ENCODE results near the gene RICTOR.
"Not testable (repeated sequence)": the region's sequence is repeated elsewhere in the genome, so short reads cannot be mapped to it uniquely, and the experiment has no call there.

Gene RICTOR

GRCh38 chr5:38997591-38997990 is 76.6 kb downstream of the RICTOR start:
- no peaks in the 10 kb centered on the region for H3K9me3 ChIP-seq (ENCODE audit: control insufficient read depth, low read length)
- no peak overlapping the region for H3K4me3 ChIP-seq (ENCODE audit: low read depth, low read length)
- TF ChIP-seq CTCF (IDR thresholded peaks at IDR 0.05) = no peak
- no peaks in the 10 kb centered on the region for H3K36me3 ChIP-seq (ENCODE audit: control insufficient read depth, insufficient read depth, low read length)
- no peaks in the 10 kb centered on the region for H3K27me3 ChIP-seq (ENCODE audit: control insufficient read depth, insufficient read depth, low read length)
- no peak overlapping the region for H2AFZ ChIP-seq
- H3K79me2 ChIP-seq = no peaks in the 10 kb centered on the region
- H3K27ac ChIP-seq = no peak overlapping the region
- no peak overlapping the region for H3K4me2 ChIP-seq (ENCODE audit: low read length)
- H3K4me1 ChIP-seq = no peaks in the 10 kb centered on the region
- no peak overlapping the region for H3K9ac ChIP-seq

- no peaks in the 10 kb centered on the region for H3K9me3 ChIP-seq (ENCODE audit: control insufficient read depth, low read length)
- no peak overlapping the region for H3K4me2 ChIP-seq (ENCODE audit: low read length)
- H3K36me3 ChIP-seq (ENCODE audit: control insufficient read depth, insufficient read depth, low read length) = no peaks in the 10 kb centered on the region
- no peak for TF ChIP-seq CTCF (IDR thresholded peaks at IDR 0.05)
- no peak overlapping the region for H3K9ac ChIP-seq
- H2AFZ ChIP-seq = no peak overlapping the region
- no peak overlapping the region for H3K4me3 ChIP-seq (ENCODE audit: low read depth, low read length)
- H3K79me2 ChIP-seq = no peaks in the 10 kb centered on the region
- H3K27ac ChIP-seq = no peak overlapping the region
- no peaks in the 10 kb centered on the region for H3K27me3 ChIP-seq (ENCODE audit: control insufficient read depth, insufficient read depth, low read length)
- H3K4me1 ChIP-seq = no peaks in the 10 kb centered on the region
Measured at GRCh38 chr5:38996123-38996522, 78.1 kb downstream of the RICTOR start.

GRCh38 chr5:38994324-38994927 is 79.8 kb downstream of the RICTOR start:
- no peak overlapping the region for H3K27ac ChIP-seq
- peaks cover 3% of the 10 kb centered on the region for H3K79me2 ChIP-seq
- H3K4me2 ChIP-seq (ENCODE audit: low read length) = no peak overlapping the region
- H3K9ac ChIP-seq = no peak overlapping the region
- no peak overlapping the region for H3K4me3 ChIP-seq (ENCODE audit: low read depth, low read length)
- no peak overlapping the region for H2AFZ ChIP-seq
- H3K27me3 ChIP-seq (ENCODE audit: control insufficient read depth, insufficient read depth, low read length) = no peaks in the 10 kb centered on the region
- H3K9me3 ChIP-seq (ENCODE audit: control insufficient read depth, low read length) = no peaks in the 10 kb centered on the region
- no peaks in the 10 kb centered on the region for H3K36me3 ChIP-seq (ENCODE audit: control insufficient read depth, insufficient read depth, low read length)
- TF ChIP-seq CTCF (IDR thresholded peaks at IDR 0.05) = peak; percentile 40
- H3K4me1 ChIP-seq = no peaks in the 10 kb centered on the region

- H3K27ac ChIP-seq; H3K4me2 ChIP-seq (ENCODE audit: low read length); H3K27me3 ChIP-seq (ENCODE audit: control insufficient read depth, insufficient read depth, low read length); H3K4me3 ChIP-seq (ENCODE audit: low read depth, low read length); H3K4me1 ChIP-seq; H2AFZ ChIP-seq; H3K9ac ChIP-seq; H3K36me3 ChIP-seq (ENCODE audit: control insufficient read depth, insufficient read depth, low read length); H3K79me2 ChIP-seq; H3K9me3 ChIP-seq (ENCODE audit: control insufficient read depth, low read length): not testable (repeated sequence)
Measured at GRCh38 chr5:38989974-38990719, 84.1 kb downstream of the RICTOR start.

- no peak overlapping the region for H3K27ac ChIP-seq
- TF ChIP-seq CTCF (IDR thresholded peaks at IDR 0.05) = no peak
Measured at GRCh38 chr5:38985909-38986452, 88.2 kb downstream of the RICTOR start.

More at GRCh38 chr5:38985909-38986452, 88.2 kb downstream of the RICTOR start:
- Histone ChIP-seq H3K4me2 (ENCODE audit: low read length) (no peak overlapping the region), H3K4me3 (ENCODE audit: low read depth, low read length) (no peak overlapping the region), H3K9me3 (ENCODE audit: control insufficient read depth, low read length) (no peaks in the 10 kb centered on the region), H2AFZ (no peak overlapping the region), H3K36me3 (ENCODE audit: control insufficient read depth, insufficient read depth, low read length) (no peaks in the 10 kb centered on the region), H3K4me1 (no peaks in the 10 kb centered on the region), H3K9ac (no peak overlapping the region), H3K79me2 (peaks cover 3% of the 10 kb centered on the region), H3K27me3 (ENCODE audit: control insufficient read depth, insufficient read depth, low read length) (no peaks in the 10 kb centered on the region)
